GF-D8 (cell line): ENCODE data around the gene BROX.
"Not testable (repeated sequence)": the region's sequence is repeated elsewhere in the genome, so short reads cannot be mapped to it uniquely, and the experiment has no call there.

Experiments used
- DNase-seq: peaks from one replicate; lab custom pipeline; 2025; lab: John Stamatoyannopoulos, UW

Gene BROX

GRCh38 chr1:222732216-222733159 is 20.1 kb downstream of the BROX start:
- no peak for DNase-seq

- no peak for DNase-seq
Measured at GRCh38 chr1:222734740-222735139, 22.4 kb downstream of the BROX start.

DNA sequence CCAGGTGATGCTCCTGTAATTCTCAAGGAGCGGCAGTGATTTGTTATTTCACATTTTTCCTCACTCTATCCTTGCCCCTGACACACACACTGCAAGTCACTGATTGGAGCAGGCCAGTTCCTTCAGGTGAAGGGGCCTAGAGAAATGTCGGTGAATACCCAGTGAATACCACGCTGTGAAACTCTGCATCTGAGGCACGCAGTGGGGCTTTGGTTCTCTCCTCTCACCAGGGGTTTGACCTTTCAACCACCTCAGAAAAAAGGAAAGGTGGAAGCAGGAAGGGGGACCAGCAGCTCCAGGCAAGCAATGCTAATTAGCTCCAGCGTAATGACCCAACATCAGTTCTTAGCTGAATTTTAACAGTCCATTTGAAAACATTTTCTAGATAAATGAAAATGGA is 24.1 kb downstream of the BROX start:
- no peak for DNase-seq

GRCh38 chr1:222736972-222737371 is 24.6 kb downstream of the BROX start, which contains the start of gene FAM177B:
TSS of gene FAM177B (plus strand) at chr1:222737202. CDS start at chr1:222746546, 9,344 bp downstream.
- no peak for DNase-seq

- no peak for DNase-seq
Measured at GRCh38 chr1:222739465-222739864, 27.1 kb downstream of the BROX start.

- DNase-seq: no peak
Measured at GRCh38 chr1:222739929-222740328, 27.6 kb downstream of the BROX start.

DNA sequence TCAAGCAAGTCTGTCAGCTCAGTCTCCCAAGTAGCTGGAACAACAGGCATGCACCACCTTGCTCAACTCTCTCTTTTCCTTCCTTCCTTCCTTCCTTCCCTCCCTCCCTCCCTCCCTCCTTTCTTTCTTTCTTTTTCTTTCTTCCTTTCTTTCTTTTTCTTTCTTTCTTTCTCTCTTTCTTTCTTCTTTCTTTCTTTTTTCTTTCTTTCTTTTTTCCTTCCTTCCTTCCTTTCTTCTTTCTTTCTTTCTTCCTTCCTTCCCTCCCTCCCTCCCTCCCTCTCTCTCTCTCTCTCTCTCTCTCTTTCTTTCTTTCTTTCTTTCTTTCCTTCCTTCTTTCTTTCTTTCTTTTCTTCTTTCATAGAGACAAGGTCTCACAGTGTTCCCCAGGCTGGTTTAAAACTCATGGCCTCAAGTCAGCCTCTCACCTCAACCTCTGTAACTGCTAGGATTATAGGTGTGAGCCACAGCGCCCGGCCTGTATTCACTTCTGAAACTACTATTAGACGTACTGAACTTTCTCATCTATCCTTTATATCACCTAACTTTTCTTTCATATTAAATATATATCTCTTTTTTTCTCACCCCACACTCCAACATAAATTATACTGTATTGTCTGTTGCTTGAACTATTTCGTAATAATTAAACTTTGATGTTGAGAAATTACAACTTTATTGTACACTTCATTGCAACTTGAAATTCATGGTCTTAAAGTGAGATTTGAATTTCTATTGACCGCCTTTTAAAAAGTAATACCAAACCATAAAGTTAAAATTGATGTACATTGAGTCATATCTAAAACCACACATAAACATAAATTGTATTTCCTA is 29.5 kb downstream of the BROX start:
- not testable (repeated sequence) for DNase-seq

GRCh38 chr1:222749927-222750326 is 37.6 kb downstream of the BROX start:
- no peak for DNase-seq

- DNase-seq: no peak
Measured at GRCh38 chr1:222750651-222751050, 38.3 kb downstream of the BROX start.

DNA sequence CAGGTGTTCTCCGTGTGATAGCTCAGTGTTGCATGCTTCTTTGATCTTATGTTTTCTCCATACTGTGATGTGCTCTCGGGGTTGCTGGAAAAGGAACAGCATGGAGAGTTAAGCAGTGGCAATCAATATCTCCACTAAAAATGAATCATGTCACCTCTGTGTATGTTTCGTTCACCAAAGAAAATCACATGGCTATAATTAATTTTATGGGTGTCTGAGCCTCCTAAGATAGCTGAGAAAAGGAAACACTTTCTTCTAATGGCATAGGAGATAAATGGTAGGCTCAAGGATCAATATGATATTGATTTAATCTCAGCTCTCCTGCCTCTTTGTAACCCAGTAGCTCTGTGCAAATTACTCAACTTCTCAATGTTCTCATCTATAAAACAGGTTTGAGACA is 38.9 kb downstream of the BROX start:
- DNase-seq: no peak

- DNase-seq: no peak
Measured at GRCh38 chr1:222754366-222755139, 42.2 kb downstream of the BROX start.

- no peak for DNase-seq
Measured at GRCh38 chr1:222757646-222758268, 45.4 kb downstream of the BROX start.

DNA sequence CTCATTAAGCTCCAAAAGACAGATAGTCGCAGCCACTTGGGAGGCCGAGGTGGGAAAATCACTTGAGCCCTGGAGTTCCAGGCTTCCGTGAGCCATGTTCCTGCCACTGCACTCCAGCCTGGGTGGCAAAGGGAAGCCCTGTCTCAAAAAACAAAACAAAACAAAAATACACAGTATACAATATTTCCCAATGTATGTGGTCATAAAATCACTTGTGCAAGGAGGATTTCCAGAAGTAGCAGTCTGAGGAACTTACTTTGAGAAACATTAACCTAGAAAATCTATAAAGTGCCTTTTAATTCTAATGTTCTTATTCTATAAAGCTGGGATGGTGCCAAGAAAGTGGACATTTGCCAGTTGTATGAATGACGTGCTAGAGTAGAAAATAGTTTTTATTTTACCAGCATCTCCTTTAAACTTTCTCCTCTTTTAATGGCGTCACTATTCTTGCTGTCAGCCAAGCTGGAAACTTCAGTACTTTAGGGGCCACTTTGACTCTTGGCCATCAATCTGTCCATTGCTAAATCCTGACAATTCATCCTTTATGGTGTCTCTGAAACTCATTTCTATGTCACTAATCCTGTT is 47.2 kb downstream of the BROX start:
- DNase-seq: no peak

DNA sequence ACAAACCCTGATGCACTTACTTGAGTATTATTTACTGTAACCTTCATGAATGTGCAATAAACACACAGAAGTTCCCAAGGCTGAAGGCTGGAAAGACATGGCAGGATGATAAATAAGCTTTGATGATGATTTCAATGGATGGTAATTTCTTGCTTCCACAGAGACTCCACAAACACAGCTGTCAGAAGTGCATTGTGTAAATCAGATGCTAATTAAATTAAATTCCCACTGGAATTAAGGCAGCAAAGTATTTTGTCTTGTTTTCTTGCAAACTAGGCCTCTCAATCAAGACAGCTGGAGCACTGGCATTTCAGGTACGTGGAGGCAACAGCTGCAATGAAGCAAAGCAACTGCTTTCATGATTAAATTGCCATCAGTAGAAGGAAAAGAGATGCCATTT is 48.7 kb downstream of the BROX start:
- DNase-seq: no peak

DNA sequence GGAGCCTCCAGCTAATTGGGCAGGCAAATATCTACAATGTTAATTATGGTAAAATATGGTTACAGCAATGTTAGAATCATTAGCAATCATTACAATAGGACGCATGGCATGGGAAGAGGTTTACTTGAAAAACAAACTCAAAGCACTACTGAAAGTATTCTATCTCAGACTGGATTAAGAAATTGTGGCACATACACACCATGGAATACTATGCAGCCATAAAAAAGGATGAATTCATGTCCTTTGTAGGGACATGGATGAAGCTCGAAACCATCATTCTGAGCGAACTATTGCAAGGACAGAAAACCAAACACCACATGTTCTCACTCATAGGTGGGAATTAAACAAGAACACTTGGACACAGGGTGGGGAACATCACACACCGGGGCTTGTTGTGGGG is 49.8 kb downstream of the BROX start:
- DNase-seq: not testable (repeated sequence)

GRCh38 chr1:222767152-222767571 is 54.8 kb downstream of the BROX start:
- DNase-seq: no peak

DNA sequence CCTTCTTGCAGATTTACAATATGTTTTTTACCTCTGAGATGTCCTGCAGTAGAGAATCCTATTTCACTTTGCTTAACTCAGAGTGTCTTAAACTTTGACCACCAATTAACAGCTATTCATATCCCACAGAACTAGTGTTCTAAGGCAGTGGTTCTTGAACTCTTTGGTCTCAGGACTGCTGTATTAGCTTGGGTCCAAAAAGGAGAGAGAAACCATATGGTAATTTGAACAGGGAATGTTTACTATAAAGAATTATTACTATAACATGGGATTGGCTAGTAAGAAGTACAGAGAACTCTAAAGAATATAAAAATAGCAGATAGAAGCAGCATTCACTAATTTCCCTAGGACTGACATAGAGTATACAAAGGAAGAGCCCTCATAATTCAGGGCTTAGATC is 56.2 kb downstream of the BROX start:
- no peak for DNase-seq

DNA sequence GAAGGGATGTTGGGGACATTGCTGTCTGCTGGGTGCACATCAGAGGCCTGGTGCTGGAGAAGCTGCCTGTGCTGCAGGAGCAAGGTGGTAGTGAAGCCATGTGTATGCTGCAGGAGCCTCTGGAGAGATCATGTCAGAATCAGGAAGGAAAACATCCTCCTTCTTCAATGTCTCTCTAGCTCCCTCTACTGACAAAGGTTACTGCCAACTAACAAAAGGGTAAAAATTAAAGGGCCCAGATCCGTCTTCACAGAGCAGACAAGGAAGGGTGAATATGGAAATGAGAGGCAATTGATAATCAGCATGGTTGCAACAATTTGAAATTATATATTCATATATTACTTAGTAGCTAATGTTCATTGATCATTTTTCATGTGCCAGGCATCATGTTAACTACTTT is 56.8 kb downstream of the BROX start:
- DNase-seq: no peak

DNA sequence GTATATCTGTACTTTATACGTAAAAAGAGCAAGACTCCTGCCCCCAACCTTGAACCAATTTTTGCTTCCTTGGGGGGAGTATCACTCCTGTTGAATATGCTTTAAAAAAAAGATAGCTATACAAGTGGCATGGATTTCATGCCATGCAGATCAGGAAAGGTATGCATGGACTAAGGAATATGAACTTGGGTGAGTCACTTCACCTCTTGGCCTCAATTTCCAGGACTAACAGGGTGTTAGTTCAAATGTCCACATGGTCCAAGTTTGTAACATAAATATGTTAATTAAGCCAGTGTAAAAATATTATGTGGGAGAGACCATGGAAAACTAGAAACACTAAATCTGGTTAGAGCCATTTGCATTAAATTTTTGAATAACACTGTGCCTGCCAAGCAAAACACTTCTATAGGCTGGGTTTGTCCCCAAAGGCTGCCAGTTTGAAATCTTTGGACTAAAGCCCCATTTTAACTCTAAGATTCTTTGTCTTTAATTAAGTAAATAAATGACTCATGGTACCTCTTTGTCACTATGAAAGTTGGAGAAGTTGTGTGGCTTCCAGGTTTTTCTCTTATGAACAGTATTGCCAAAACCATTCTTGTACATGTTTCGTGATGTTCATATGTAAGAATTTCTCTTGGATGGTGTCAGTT is 57.7 kb downstream of the BROX start:
- no peak for DNase-seq

GRCh38 chr1:222772996-222773379 is 60.6 kb downstream of the BROX start:
- peak; percentile 82 for DNase-seq

GRCh38 chr1:222777463-222777862 is 65.1 kb downstream of the BROX start:
- no peak for DNase-seq
